ENCODE measurements around the gene IQCM.

Gene IQCM

DNA sequence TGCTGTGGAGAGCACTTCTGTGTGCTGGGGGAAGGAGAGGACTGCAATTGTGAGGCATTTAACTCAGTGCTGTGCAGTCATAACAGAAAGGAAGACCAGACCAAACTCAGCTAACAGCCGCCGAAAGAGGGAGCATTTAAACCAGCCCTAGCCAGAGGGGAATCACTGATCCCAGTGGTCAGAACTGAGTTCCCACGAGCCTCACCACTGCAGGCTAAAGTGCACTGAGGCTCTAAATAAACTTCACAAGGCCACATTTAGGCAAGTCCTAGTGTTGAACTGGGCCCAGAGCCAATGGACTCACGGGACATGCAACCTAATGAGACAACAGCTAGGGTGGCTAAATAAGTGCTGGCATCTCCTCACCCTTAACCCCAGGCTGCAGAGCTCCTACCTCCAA is 20.4 kb downstream of the IQCM start:
- no peak overlapping the region for H3K4me3 ChIP-seq (ENCODE audit: low read length)

GRCh38 chr4:149794352-149794751 is 21.3 kb downstream of the IQCM start:
- DNase-seq (ENCODE audit: low read depth), result no peak
- no peak for TF ChIP-seq CTCF (conservative IDR thresholded peaks at IDR 0.05; ENCODE audit: low read depth, low read length)

More for the DNA sequence above, 20.4 kb downstream of the IQCM start:
- no peak for TF ChIP-seq CTCF (conservative IDR thresholded peaks at IDR 0.05; ENCODE audit: low read depth, low read length)
- no peak for DNase-seq (ENCODE audit: low read depth)

GRCh38 chr4:149793459-149793858 is 22.2 kb downstream of the IQCM start:
- no peak for DNase-seq (ENCODE audit: low read depth)
- no peak overlapping the region for H3K4me3 ChIP-seq (ENCODE audit: low read length)
- no peak for TF ChIP-seq CTCF (conservative IDR thresholded peaks at IDR 0.05; ENCODE audit: low read depth, low read length)

More at GRCh38 chr4:149794352-149794751, 21.3 kb downstream of the IQCM start:
- no peak overlapping the region for H3K4me3 ChIP-seq (ENCODE audit: low read length)

- TF ChIP-seq CTCF (conservative IDR thresholded peaks at IDR 0.05; ENCODE audit: low read depth, low read length), result no peak
- H3K4me3 ChIP-seq (ENCODE audit: low read length), result no peak overlapping the region
- DNase-seq (ENCODE audit: low read depth), result no peak
Measured at GRCh38 chr4:149791851-149792250, 23.8 kb downstream of the IQCM start.

- H3K4me3 ChIP-seq (ENCODE audit: low read length), result no peak overlapping the region
- no peak for DNase-seq (ENCODE audit: low read depth)
- TF ChIP-seq CTCF (conservative IDR thresholded peaks at IDR 0.05; ENCODE audit: low read depth, low read length), result no peak
Measured at GRCh38 chr4:149790172-149790907, 25.3 kb downstream of the IQCM start.

GRCh38 chr4:149788300-149788699 is 27.3 kb downstream of the IQCM start:
- H3K4me3 ChIP-seq (ENCODE audit: low read length), result no peak overlapping the region
- DNase-seq (ENCODE audit: low read depth), result no peak
- no peak for TF ChIP-seq CTCF (conservative IDR thresholded peaks at IDR 0.05; ENCODE audit: low read depth, low read length)
